Left lung (tissue), 10 donors: ENCODE measurements around the gene FBXW12. TPM values are rescaled to one million over a fixed set of nuclear protein-coding genes. Genes with fewer than 3 reads are reported as not detected.

ENCODE experiments used
- ATAC-seq: fragments of 200-7000 bp; cut with Tn5 transposase; one replicate; pipeline ENCODE4 v1.9.1; 2020; ENCODE audit warnings: moderate library complexity
- DNase-seq, 4 donors: peaks; one replicate each; pipeline ENCODE4 v3.0.0-alpha.2; 2013 to 2020
- H3K27ac ChIP-seq, 2 donors: fragments of 200-600 bp; sonication (generic) in 1 of 2; one replicate each; pipeline versions ENCODE4 v1.5.0 to v1.8.0; 2020 to 2021
- H3K27me3 ChIP-seq, 2 donors: fragments of 200-600 bp; sonication (generic) in 1 of 2; one replicate each; pipeline versions ENCODE4 v1.5.0 to v1.8.0; 2020 to 2021
- H3K36me3 ChIP-seq, 2 donors: fragments of 200-600 bp; sonication (generic) in 1 of 2; one replicate each; pipeline versions ENCODE4 v1.5.0 to v1.8.0; 2020 to 2021
- H3K4me1 ChIP-seq, 2 donors: fragments of 200-600 bp; one replicate each; pipeline ENCODE4 v1.8.0; 2021
- H3K4me3 ChIP-seq, 2 donors: fragments of 200-600 bp; sonication (generic) in 1 of 2; one replicate each; pipeline versions ENCODE4 v1.5.0 to v1.8.0; 2020 to 2021; ENCODE audit warnings: mild to moderate bottlenecking in 1 of 2
- H3K9me3 ChIP-seq, 2 donors: fragments of 200-600 bp; sonication (generic) in 1 of 2; one replicate each; pipeline versions ENCODE4 v1.5.0 to v1.8.0; 2020 to 2021
- intact Hi-C, 2 donors: fragments of 100-400 bp; cut with DNase I; formaldehyde crosslinking; loops; one replicate each; pipeline versions ENCODE4 v1.11.2 to v1.14.2; 2022
- polyA plus RNA-seq, 6 donors: library from polyadenylated mRNA; unstranded; fragments of 120-200 nt; gene quantifications; one replicate each; pipeline ENCODE4 v1.2.1, GENCODE V29; 2013; ENCODE audit not compliant: insufficient read length in 6 of 6
- total RNA-seq, 2 donors: library from RNA; stranded (reverse); fragmentation: NEBNext Ultra II Directional; extraction: Animal tissue kit (Norgen Biotek cat#: 25700); gene quantifications; one replicate each; pipeline ENCODE4 v1.2.1, GENCODE V29; 2021
- TF ChIP-seq, protein P1 (sequence below), 2 donors: fragments of 200-600 bp; sonication (generic) in 1 of 2; IDR thresholded peaks; one replicate each; pipeline versions ENCODE4 v1.5.0 to v1.8.0; 2021; ENCODE audit warnings: antibody characterized with exemption in 2 of 2
- donor health status: DM: no; HTN: yes; CAD: no.
- donor health status: DM: no; HTN: no; CAD: no.

Gene FBXW12
- total and polyA plus RNA-seq, 8 donors, result 0.24 to 0.44 (median 0.37) TPM; not detected in 2

DNA sequence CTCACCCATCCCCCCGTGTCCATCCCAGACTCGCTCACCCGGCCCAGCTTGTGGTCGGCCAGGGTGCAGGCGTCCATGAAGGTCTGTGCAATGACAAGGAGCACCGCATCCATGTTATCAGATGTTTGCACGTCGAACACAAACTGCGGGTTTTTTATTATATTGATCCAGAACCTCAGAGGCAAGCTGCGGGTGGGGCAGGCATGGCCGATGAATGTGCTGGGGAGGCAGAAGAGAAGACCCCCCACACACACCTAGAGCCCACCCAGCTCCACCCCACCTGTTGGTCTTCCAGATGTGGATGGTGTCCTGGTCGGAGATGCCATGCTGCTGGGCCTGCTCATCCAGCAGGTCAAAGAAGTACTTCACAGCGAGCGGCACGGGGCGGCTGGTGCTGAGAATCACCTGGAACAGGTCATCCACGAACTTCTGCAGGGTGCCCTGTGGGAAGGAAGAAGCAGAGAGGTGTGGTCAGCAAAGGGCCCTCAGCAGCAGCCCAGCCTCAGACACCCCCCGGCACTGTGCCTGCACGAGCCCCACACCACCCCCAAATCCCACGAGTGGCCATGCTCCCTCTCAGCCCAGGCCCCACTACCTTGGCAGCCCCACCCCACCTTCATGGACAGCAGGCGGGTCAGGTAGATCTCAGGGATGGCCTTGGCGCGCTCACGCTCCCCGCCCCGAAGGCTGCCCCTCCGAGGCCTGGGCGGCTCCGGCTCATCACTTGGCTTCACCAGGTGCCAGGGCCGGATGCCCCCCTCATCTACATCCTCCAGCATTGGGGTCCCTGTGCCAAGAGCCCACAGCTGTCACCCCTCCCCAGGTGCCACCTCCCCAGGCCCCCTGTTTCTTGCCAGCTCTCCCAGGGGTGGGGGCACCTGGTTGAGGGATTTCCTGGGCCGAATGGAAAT is 37.5 kb downstream of the FBXW12 start:
- intact Hi-C loops, result no loop called here
- Histone ChIP-seq H3K36me3 (peaks cover 0 to 95% of the 10 kb centered on the region in 2 donors), H3K27me3 (no peaks in the 10 kb centered on the region), H3K4me3 (no peak overlapping the region), H3K4me1 (no peaks in the 10 kb centered on the region), H3K9me3 (no peaks in the 10 kb centered on the region), H3K27ac (no peak overlapping the region)
- TF ChIP-seq, protein P1, sequence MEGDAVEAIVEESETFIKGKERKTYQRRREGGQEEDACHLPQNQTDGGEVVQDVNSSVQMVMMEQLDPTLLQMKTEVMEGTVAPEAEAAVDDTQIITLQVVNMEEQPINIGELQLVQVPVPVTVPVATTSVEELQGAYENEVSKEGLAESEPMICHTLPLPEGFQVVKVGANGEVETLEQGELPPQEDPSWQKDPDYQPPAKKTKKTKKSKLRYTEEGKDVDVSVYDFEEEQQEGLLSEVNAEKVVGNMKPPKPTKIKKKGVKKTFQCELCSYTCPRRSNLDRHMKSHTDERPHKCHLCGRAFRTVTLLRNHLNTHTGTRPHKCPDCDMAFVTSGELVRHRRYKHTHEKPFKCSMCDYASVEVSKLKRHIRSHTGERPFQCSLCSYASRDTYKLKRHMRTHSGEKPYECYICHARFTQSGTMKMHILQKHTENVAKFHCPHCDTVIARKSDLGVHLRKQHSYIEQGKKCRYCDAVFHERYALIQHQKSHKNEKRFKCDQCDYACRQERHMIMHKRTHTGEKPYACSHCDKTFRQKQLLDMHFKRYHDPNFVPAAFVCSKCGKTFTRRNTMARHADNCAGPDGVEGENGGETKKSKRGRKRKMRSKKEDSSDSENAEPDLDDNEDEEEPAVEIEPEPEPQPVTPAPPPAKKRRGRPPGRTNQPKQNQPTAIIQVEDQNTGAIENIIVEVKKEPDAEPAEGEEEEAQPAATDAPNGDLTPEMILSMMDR (IDR thresholded peaks at IDR 0.05), result no peak
- DNase-seq (peak in 2 of 4 donors; percentile 16 to 63), ATAC-seq (no peak)

DNA sequence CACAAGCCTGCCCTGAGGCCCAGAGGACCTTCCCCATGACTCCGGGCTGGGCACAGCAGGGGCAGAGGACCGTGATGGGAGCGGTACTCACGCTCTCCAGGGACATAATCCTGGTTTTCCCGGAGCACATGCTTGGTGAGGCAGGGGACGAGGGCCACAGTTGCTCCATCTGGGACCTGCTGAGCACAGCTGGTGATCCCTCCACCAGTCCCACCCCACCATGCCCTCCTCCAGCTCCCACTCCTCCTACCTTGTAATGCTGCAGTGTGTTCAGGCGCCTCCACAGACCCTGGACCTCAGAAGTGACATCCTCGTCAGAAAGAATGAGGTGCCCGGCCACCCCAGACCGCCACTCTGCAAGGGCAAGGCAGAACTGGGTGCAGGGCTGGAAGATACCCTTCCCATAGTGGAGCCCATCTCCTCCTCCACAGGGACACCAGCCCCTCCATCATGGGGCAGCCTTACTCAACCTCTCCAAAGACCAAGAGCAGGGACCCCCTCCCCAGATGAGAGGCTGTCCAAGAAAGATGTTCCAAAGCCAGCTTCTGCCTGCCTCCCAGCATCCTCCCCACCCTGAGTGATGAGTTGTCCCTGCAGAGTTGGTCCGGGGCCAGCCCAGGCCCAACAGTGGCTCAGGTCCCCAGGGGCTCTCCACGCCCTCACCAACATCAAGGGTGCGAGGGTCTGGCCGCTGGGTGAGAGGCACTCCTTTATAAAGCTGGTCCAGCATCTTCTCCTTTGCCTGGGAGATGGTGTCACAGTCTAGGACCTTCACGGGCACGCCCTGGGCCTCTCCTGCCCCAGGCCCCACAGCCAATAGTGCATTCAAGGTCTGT is 38.4 kb downstream of the FBXW12 start:
- peaks cover 0 to 95% of the 10 kb centered on the region in 2 donors for H3K36me3 ChIP-seq
- no peak overlapping the region for H3K4me3 ChIP-seq
- no peaks in the 10 kb centered on the region for H3K27me3 ChIP-seq
- TF ChIP-seq, protein P1 (IDR thresholded peaks at IDR 0.05), result no peak
- no peak for ATAC-seq
- H3K9me3 ChIP-seq, result no peaks in the 10 kb centered on the region
- intact Hi-C loops, result no loop called here
- H3K4me1 ChIP-seq, result no peaks in the 10 kb centered on the region
- peak in 2 of 4 donors; percentile 20 to 68 for DNase-seq
- H3K27ac ChIP-seq, result no peak overlapping the region

DNA sequence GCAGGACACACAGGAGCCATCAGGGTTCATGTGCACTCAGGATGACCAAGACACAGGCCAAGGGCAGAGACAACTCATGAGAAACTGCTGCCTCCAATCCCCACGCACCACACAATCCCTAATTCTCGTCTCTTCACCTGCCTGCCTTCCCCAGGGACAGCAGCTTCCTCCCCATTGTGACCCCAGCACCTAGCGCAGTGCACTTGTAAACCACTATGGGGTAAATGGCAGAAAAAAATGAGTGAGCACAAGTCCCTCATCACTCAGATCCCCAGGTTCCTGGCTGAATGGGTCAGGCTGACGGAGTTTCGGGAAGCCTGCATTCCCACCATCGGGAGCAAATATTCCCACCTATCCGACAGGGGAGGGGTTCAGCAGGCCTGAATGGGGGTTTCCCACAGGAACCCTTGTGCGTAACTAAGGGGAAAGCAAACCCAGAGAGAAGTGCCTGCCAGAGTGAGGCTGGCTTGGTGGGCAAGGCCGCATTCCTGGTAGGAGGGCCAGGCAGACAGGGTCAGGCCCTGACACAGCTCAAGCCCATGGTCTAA is 39.1 kb downstream of the FBXW12 start:
- H3K9me3 ChIP-seq, result no peaks in the 10 kb centered on the region
- intact Hi-C loops, result no loop called here
- no peak for ATAC-seq
- H3K4me3 ChIP-seq, result no peak overlapping the region
- peak in 1 of 4 donors; percentile 8 for DNase-seq
- peaks cover 0 to 95% of the 10 kb centered on the region in 2 donors for H3K36me3 ChIP-seq
- H3K4me1 ChIP-seq, result no peaks in the 10 kb centered on the region
- H3K27ac ChIP-seq, result no peak overlapping the region
- TF ChIP-seq, protein P1 (IDR thresholded peaks at IDR 0.05), result no peak
- H3K27me3 ChIP-seq, result no peaks in the 10 kb centered on the region

DNA sequence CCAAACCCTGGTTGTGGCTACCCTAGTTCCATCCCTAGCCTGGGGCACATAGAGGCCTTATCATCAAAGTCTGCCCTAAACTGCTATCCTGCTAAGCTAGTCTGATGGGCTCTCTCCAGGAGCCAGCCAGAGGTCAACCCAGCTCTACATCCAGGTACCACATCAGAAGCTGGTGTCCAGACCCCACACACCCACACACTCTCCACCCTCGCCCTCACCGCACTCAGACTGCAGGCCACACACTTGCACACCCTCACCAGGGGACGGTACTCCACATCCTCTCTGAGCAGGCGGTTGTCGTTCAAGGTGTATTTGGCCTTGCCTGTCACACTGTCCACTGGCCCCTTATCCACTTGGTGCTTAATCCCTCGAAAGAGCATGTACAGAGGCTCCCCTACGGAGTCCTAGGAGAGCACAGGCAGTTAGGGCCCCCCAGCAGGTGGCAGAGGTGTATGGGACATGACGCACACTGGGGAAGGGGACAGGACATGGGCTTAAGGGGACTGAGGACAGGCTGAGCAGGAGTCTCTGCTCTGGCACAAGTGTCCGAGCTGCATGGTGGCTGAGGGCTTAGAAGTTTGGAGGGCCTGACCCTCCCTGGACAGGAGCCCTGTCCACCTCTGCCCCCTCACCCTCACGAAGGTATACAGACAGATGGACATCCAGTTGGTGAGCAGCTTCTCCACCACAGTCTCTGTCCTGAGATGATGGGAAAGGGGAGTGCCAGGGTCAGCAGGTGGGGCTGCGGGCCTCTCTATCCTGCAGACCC is 39.8 kb downstream of the FBXW12 start:
- peaks cover 0 to 92% of the 10 kb centered on the region in 2 donors for H3K36me3 ChIP-seq
- H3K27me3 ChIP-seq, result no peaks in the 10 kb centered on the region
- H3K4me3 ChIP-seq, result no peak overlapping the region
- TF ChIP-seq, protein P1 (IDR thresholded peaks at IDR 0.05), result no peak
- H3K9me3 ChIP-seq, result no peaks in the 10 kb centered on the region
- H3K4me1 ChIP-seq, result no peaks in the 10 kb centered on the region
- DNase-seq (peak in 1 of 4 donors; percentile 21), ATAC-seq (no peak)
- H3K27ac ChIP-seq, result no peak overlapping the region
- intact Hi-C loops, result no loop called here
